Naive thymus-derived CD4-positive, alpha-beta T cell (primary cell): ENCODE data around the gene TTC34. TPM values are rescaled to one million over a fixed set of nuclear protein-coding genes. Genes with fewer than 3 reads are reported as not detected.

Experiments
- ATAC-seq: fragments of 150-1000 bp; cut with Tn5 transposase; 2 replicates; pipeline ENCODE4 v1.10.0; 2021; ENCODE audit warnings: mild to moderate bottlenecking, moderate library complexity
- CTCF ChIA-PET: fragments of 350-600 bp; sonication (Branson Sonifier 250); formaldehyde crosslinking; loops from one replicate; lab custom pipeline; 2021; ENCODE audit warnings: antibody characterized with exemption; lab: Charles Lee
- POLR2A ChIA-PET: fragments of 350-600 bp; sonication (Branson Sonifier 250); formaldehyde crosslinking; loops from one replicate; lab custom pipeline; 2021; ENCODE audit warnings: antibody characterized with exemption, inconsistent platforms; lab: Charles Lee
- DNase-seq, 9 donors: peaks; one replicate each; pipeline versions ENCODE4 v3.0.0 to v3.0.0-alpha.2; 2020 to 2022; ENCODE audit warnings: mixed read lengths in 1 of 9
- H3K27ac ChIP-seq: one replicate; pipeline ENCODE4 v1.7.0; 2013; ENCODE audit warnings: mild to moderate bottlenecking, low read depth, low read length, moderate library complexity
- H3K27me3 ChIP-seq, 2 donors: one replicate each; pipeline ENCODE4 v1.7.0; 2013; ENCODE audit warnings: low read length in 2 of 2, mild to moderate bottlenecking in 2 of 2, moderate library complexity in 2 of 2; ENCODE audit not compliant: control insufficient read depth in 2 of 2, insufficient read depth in 2 of 2
- H3K36me3 ChIP-seq, 3 experiments: 1 replicate in 2 of 3; 2 replicates in 1 of 3; pipeline ENCODE4 v1.7.0; 2013; ENCODE audit warnings: low read length in 3 of 3, mild to moderate bottlenecking in 3 of 3, moderate library complexity in 1 of 3; ENCODE audit not compliant: insufficient read depth in 3 of 3, control insufficient read depth in 2 of 3
- H3K4me1 ChIP-seq, 2 donors: one replicate each; pipeline ENCODE4 v1.7.0; 2013; ENCODE audit warnings: low read length in 2 of 2, mild to moderate bottlenecking in 2 of 2, moderate library complexity in 1 of 2; ENCODE audit not compliant: control insufficient read depth in 2 of 2, insufficient read depth in 2 of 2
- H3K4me3 ChIP-seq: 2 replicates; pipeline ENCODE4 v1.7.0; 2013; ENCODE audit warnings: mild to moderate bottlenecking, low read length
- H3K9me3 ChIP-seq, 3 experiments: 1 replicate in 2 of 3; 2 replicates in 1 of 3; pipeline ENCODE4 v1.7.0; 2013; ENCODE audit warnings: low read length in 3 of 3; ENCODE audit not compliant: control insufficient read depth in 2 of 3
- H3K27ac Mint-ChIP-seq, 9 donors: one replicate each; pipeline ENCODE4 v1.8.0; 2020 to 2022; ENCODE audit warnings: mixed read lengths in 9 of 9, mild to moderate bottlenecking in 8 of 9, moderate library complexity in 5 of 9, inconsistent platforms in 2 of 9
- H3K27me3 Mint-ChIP-seq, 5 donors: one replicate each; pipeline ENCODE4 v1.8.0; 2021 to 2022; ENCODE audit warnings: mixed read lengths in 5 of 5, mild to moderate bottlenecking in 1 of 5
- H3K36me3 Mint-ChIP-seq, 5 donors: one replicate each; pipeline ENCODE4 v1.8.0; 2020 to 2022; ENCODE audit warnings: mixed read lengths in 5 of 5, mild to moderate bottlenecking in 3 of 5, inconsistent platforms in 1 of 5
- H3K4me1 Mint-ChIP-seq, 7 donors: one replicate each; pipeline ENCODE4 v1.8.0; 2020 to 2022; ENCODE audit warnings: mixed read lengths in 7 of 7, mild to moderate bottlenecking in 3 of 7, inconsistent platforms in 1 of 7
- H3K4me3 Mint-ChIP-seq, 10 donors: one replicate each; pipeline ENCODE4 v1.8.0; 2020 to 2022; ENCODE audit warnings: mild to moderate bottlenecking in 10 of 10, mixed read lengths in 10 of 10, moderate library complexity in 6 of 10, inconsistent platforms in 2 of 10
- H3K9me3 Mint-ChIP-seq, 11 donors: one replicate each; pipeline ENCODE4 v1.8.0; 2020 to 2022; ENCODE audit warnings: mixed read lengths in 11 of 11, mild to moderate bottlenecking in 4 of 11, inconsistent platforms in 1 of 11, moderate library complexity in 1 of 11
- intact Hi-C, 2 donors: fragments of 100-400 bp; cut with micrococcal nuclease; formaldehyde crosslinking; loops; one replicate each; pipeline ENCODE4 v1.15.1; 2023
- polyA plus RNA-seq, 2 donors: library from polyadenylated mRNA; unstranded; fragments of 300-500 nt; fragmentation: Illumina TruSeq; gene quantifications; one replicate each; pipeline ENCODE4 v1.2.3, GENCODE V29; 2021
- total RNA-seq, 6 experiments: library from RNA in 5 of 6; stranded (reverse) in 5 of 6; gene quantifications; 1 replicate in 5 of 6; 2 replicates in 1 of 6; pipeline ENCODE4 v1.2.3 and lab custom pipeline; 2021 to 2026

Gene TTC34
- total and polyA plus RNA-seq, 7 experiments from 2014 or later: 0.28 to 8.0 (median 2.1) TPM

DNA sequence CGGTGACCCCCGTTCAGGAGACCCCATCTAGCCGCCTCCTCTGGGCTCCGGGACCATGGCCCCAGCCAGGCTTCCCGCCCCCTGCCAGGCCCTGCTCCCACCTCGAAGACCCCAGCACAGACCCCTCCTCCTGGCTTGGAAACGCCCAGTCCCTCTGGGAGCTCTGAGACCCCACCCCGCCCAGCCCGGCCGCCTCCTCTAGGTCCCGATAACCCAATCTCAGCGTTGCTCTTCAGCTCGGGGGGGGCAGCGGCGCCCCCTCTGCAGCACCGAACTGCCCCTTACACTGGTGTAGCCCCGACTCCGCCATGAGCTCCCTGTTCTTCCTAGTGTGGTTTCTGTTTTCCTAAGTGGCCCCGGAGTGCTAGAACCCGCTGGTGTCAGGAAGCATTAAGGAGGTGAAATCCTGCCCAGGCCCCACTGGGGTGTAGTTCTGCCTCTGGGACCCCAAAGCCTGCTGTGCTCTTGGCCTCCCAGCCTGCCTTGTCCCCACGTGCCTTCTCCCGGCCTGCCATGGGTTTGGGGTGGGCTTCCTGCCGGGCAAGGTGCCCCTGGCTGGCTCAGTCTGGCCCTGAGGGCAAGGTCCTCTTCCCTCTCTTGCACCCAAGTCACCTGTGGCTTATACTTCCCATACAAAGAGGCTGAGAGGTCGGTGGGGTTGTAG, 157.9 kb downstream of the TTC34 start:
- Histone ChIP-seq H3K4me3 (peak overlapping the region; percentile 87), H3K4me1 (peaks cover 9% of the 10 kb centered on the region in 2 donors), H3K27me3 (no peaks in the 10 kb centered on the region), H3K9me3 (peaks cover 0 to 24% (median 0%) of the 10 kb centered on the region in 3 experiments), H3K27ac (peak overlapping the region; percentile 97), H3K36me3 (no peaks in the 10 kb centered on the region)
- POLR2A ChIA-PET: interaction anchor here (1.1 to 4.1 kb wide), 3 partner anchors 58 to 95 kb away, joined by 3 to 29 read pairs (median 6); partner anchors contain the start of genes PRXL2B and TNFRSF14
- CTCF ChIA-PET: interaction anchor here (0.6 kb wide), 1 partner anchor 231 kb away, joined by 3 read pairs; the partner anchor contains the start of gene PEX10
- intact Hi-C loops: loop anchor here (1.0 to 10.0 kb wide), 8 partner anchors 58 to 449 kb away; partner anchors contain the start of genes PEX10 (in 2 of the 2), FAAP20 (in 1 of the 2), MORN1 (in 1 of the 2) and PANK4 (in 1 of the 2)
- peaks cover 0 to 3% (median 0%) of the 10 kb centered on the region in 5 donors for H3K27me3 Mint-ChIP-seq
- peak overlapping the region in 8 of 9 donors; percentile 43 to 82 (median 72) for H3K27ac Mint-ChIP-seq
- peaks cover 6 to 14% (median 9%) of the 10 kb centered on the region in 7 donors for H3K4me1 Mint-ChIP-seq
- DNase-seq (peak in 1 of 9 donors; percentile 10), ATAC-seq (no peak)
- H3K4me3 Mint-ChIP-seq: peak overlapping the region; percentile 39 to 89 (median 70)
- peaks cover 0 to 4% (median 4%) of the 10 kb centered on the region in 5 donors for H3K36me3 Mint-ChIP-seq
- H3K9me3 Mint-ChIP-seq: peaks cover 0 to 19% (median 10%) of the 10 kb centered on the region in 11 donors

DNA sequence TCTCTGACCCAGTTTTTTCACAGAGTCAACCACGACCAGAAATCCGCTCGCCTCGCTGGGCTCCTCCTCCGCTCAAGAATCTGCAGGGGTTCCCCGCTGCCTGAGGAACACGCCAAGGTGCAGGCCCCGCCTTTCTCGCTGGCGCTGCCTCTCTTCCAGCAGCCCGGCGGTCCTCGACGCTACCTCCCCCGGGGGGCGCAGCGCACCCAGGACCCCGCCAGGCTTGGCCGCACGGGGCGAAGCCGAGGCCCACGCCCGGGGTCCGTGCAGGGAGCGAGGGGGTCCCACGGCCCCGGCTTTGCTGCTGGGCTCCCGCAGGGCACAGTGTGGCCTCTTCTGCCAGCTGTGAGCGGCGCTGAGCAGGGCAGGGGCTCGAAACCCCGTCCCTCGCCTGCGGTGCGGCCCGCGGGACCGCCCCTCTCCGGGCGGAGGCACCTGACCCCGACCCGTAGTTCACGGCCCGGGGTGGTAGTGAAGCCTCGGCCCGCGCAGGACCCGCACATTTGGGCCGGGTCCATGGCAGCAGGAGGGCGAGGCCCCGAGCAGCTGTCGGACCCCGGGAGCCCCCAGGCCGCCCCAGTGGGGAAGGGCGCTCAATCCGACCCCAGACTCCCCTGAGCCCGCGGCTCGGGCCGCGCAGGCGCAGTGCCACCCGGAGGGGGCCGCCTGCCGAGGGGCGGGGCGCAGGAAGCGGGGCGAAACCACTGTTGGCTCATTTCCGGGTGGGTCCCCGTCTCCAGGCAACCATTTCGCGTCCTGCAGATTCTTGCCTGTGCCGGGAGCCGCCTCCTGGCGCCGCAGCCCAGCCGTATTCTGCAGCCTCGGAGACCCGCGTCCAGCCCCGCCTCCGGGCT, 158.7 kb downstream of the TTC34 start:
- Mint-ChIP-seq H3K27me3 (peaks cover 0 to 3% (median 0%) of the 10 kb centered on the region in 5 donors), H3K36me3 (peaks cover 0 to 3% (median 0%) of the 10 kb centered on the region in 5 donors), H3K4me3 (peak overlapping the region; percentile 85 to 96 (median 88)), H3K4me1 (peaks cover 6 to 19% (median 15%) of the 10 kb centered on the region in 7 donors), H3K27ac (peak overlapping the region in 8 of 9 donors; percentile 76 to 93 (median 86)), H3K9me3 (peaks cover 0 to 13% (median 6%) of the 10 kb centered on the region in 11 donors)
- CTCF ChIA-PET: no interaction called here
- H3K9me3 ChIP-seq: peaks cover 0 to 21% (median 0%) of the 10 kb centered on the region in 3 experiments
- H3K4me3 ChIP-seq: peak overlapping the region; percentile 87
- intact Hi-C loops: loop anchor here (1.0 to 10.0 kb wide), 9 partner anchors 56 to 448 kb away; partner anchors contain the start of genes PEX10 (in 2 of the 2), FAAP20 (in 1 of the 2), MORN1 (in 1 of the 2) and PANK4 (in 1 of the 2)
- H3K4me1 ChIP-seq: peaks cover 9% of the 10 kb centered on the region in 2 donors
- ATAC-seq (peak; percentile 89), DNase-seq (peak; percentile 92 to 97 (median 96))
- H3K27ac ChIP-seq: peak overlapping the region; percentile 97
- H3K27me3 ChIP-seq: no peaks in the 10 kb centered on the region
- POLR2A ChIA-PET: interaction anchor here (1.1 to 4.1 kb wide), 3 partner anchors 57 to 94 kb away, joined by 3 to 29 read pairs (median 6); partner anchors contain the start of genes PRXL2B and TNFRSF14
- H3K36me3 ChIP-seq: no peaks in the 10 kb centered on the region

DNA sequence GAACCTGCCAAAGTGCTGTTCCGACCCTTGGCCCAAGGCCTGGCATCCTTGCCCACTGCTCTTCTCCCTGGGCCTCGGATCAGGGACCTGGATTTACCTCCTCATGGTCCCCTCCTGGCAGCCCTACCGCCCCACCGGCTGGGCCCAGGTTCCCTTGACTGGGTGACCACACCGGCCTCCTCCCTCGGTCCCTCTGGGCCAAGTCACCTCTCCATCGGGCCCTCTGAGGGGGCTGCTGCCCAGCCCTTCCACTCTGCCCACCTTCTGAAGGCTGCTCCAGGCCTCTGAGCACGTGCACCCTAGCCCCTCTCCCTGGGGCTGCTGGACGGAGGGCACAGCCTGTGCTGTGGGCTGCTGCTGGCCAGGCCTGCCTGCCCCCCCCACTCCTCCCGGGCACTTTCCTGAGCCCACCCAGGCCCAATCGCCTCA, 159.3 kb downstream of the TTC34 start:
- peaks cover 7 to 20% (median 15%) of the 10 kb centered on the region in 7 donors for H3K4me1 Mint-ChIP-seq
- H3K36me3 Mint-ChIP-seq: peaks cover 0 to 1% (median 0%) of the 10 kb centered on the region in 5 donors
- H3K4me1 ChIP-seq: peaks cover 9% of the 10 kb centered on the region in 2 donors
- DNase-seq: peak in 1 of 9 donors; percentile 8
- H3K27ac ChIP-seq: peak overlapping the region; percentile 97
- H3K36me3 ChIP-seq: no peaks in the 10 kb centered on the region
- no peaks in the 10 kb centered on the region for H3K27me3 ChIP-seq
- H3K27ac Mint-ChIP-seq: peak overlapping the region in 8 of 9 donors; percentile 76 to 93 (median 86)
- CTCF ChIA-PET: no interaction called here
- H3K4me3 ChIP-seq: peak overlapping the region; percentile 87
- peaks cover 0 to 3% (median 0%) of the 10 kb centered on the region in 5 donors for H3K27me3 Mint-ChIP-seq
- no peak for ATAC-seq
- POLR2A ChIA-PET: interaction anchor here (1.1 to 4.1 kb wide), 3 partner anchors 56 to 93 kb away, joined by 3 to 29 read pairs (median 6); partner anchors contain the start of genes PRXL2B and TNFRSF14
- intact Hi-C loops: loop anchor here (1.0 to 10.0 kb wide), 3 partner anchors 56 to 447 kb away; partner anchors contain the start of genes FAAP20 (in 1 of the 2) and PRXL2B (in 1 of the 2)
- H3K9me3 ChIP-seq: peaks cover 0 to 14% (median 0%) of the 10 kb centered on the region in 3 experiments
- H3K4me3 Mint-ChIP-seq: peak overlapping the region; percentile 85 to 96 (median 88)
- H3K9me3 Mint-ChIP-seq: peaks cover 0 to 12% (median 4%) of the 10 kb centered on the region in 11 donors

DNA sequence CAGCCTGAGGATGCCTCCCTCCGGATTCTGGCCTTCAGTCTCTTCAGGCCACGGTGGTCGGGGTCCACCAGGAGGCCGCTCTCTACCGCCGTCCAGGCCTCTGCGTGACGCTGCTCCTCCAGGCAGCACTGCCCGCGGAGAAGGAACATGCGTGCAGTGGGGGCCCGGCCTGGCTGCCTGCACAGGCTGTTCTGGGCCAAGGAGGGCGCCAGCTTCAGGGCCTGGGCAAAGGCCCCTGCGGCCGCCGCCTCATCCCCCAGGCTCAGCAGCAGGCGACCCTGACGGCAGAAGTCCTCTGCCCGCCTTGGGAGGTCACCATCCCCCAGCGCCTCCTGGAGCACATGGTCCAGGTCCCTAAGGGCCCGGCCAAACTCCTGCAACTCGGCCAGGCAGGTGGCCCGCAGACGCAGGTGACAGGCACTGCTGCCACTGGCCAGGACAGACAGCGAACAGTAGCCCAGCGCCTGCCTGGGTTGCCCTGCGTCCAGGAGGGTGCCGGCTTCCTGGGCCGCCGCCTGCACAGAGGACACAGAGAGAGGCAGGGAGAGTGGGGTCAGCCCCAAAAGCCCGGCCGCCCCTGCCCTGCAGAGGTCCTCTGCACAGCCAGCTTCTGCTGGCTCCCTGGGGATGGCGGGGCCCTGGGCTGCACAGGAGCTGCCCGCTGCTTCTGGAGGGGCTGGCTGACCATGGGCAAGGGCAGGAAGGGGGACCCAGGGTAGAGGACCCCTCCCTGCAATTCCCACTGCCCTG, 159.9 kb downstream of the TTC34 start:
- DNase-seq: peak in 1 of 9 donors; percentile 14
- ChIA-PET POLR2A (interaction anchor here (0.9 to 4.1 kb wide), 2 partner anchors 56 kb away, joined by 3 to 29 read pairs; partner anchors contain the start of gene PRXL2B), CTCF (no interaction called here)
- peak overlapping the region in 4 of 9 donors; percentile 9 to 93 (median 88) for H3K27ac Mint-ChIP-seq
- Histone ChIP-seq H3K4me3 (peak overlapping the region; percentile 87), H3K27me3 (no peaks in the 10 kb centered on the region), H3K27ac (peak overlapping the region; percentile 97), H3K9me3 (peaks cover 0 to 9% (median 0%) of the 10 kb centered on the region in 3 experiments), H3K4me1 (peaks cover 9% of the 10 kb centered on the region in 2 donors), H3K36me3 (no peaks in the 10 kb centered on the region)
- peaks cover 0 to 12% (median 0%) of the 10 kb centered on the region in 11 donors for H3K9me3 Mint-ChIP-seq
- peaks cover 0 to 3% (median 0%) of the 10 kb centered on the region in 5 donors for H3K36me3 Mint-ChIP-seq
- no peak for ATAC-seq
- peak overlapping the region in 7 of 10 donors; percentile 16 to 96 (median 89) for H3K4me3 Mint-ChIP-seq
- peaks cover 7 to 24% (median 15%) of the 10 kb centered on the region in 7 donors for H3K4me1 Mint-ChIP-seq
- intact Hi-C loops: loop anchor here (1.0 to 10.0 kb wide), 3 partner anchors 55 to 447 kb away; partner anchors contain the start of genes FAAP20 (in 1 of the 2) and PRXL2B (in 1 of the 2)
- peaks cover 0 to 3% (median 0%) of the 10 kb centered on the region in 5 donors for H3K27me3 Mint-ChIP-seq

DNA sequence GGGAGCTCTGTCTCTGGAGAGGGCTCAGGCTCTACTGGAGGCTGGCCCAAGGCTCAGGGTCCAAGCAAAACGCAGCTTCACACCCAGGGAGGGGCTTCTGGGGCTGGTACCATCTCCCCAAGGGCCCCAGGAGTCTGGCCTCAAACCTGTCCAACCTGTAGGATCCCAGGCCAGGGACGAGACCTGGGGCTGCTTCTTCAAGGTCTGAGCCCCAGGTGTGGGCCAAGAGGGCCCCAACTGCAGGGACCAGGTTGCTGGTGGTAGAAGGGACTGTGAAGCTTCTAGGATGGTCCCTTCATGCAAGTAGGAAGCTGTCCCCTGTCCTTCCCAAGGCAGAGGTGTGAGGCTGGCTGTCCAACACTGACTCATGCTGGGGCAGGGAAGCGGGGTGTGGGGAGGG, 160.9 kb downstream of the TTC34 start:
- Histone ChIP-seq H3K4me3 (no peak overlapping the region), H3K27me3 (no peaks in the 10 kb centered on the region), H3K36me3 (no peaks in the 10 kb centered on the region), H3K27ac (no peak overlapping the region), H3K9me3 (peaks cover 0 to under 1% (median 0%) of the 10 kb centered on the region in 3 experiments), H3K4me1 (peaks cover 9% of the 10 kb centered on the region in 2 donors)
- ATAC-seq (no peak), DNase-seq (no peak)
- Mint-ChIP-seq H3K27ac (peak overlapping the region in 1 of 9 donors; percentile 5), H3K36me3 (peaks cover 0 to 8% (median 0%) of the 10 kb centered on the region in 5 donors), H3K4me1 (peaks cover 7 to 24% (median 14%) of the 10 kb centered on the region in 7 donors), H3K27me3 (peaks cover 0 to 3% (median 0%) of the 10 kb centered on the region in 5 donors), H3K4me3 (peak overlapping the region in 1 of 10 donors; percentile 32), H3K9me3 (peaks cover 0 to 12% (median 0%) of the 10 kb centered on the region in 11 donors)
- ChIA-PET CTCF (interaction anchor here (0.5 kb wide), 1 partner anchor 505 kb away, joined by 3 read pairs; no protein-coding TSS in a partner anchor), POLR2A (interaction anchor here (0.9 to 1.6 kb wide), 2 partner anchors 53 to 55 kb away, joined by 3 read pairs; no protein-coding TSS in a partner anchor)
- intact Hi-C loops: loop anchor here in 1 of 2 donors (10.0 kb wide), 1 partner anchor 446 kb away; the partner anchor contains the start of gene FAAP20
